Nephron (organoid): ENCODE results near the gene ZNF467.

Experiments
- H3K27ac Mint-ChIP-seq, 3 experiments: 2 replicates each; pipeline ENCODE4 v1.8.0; 2020; ENCODE audit warnings: mixed read lengths in 3 of 3, mild to moderate bottlenecking in 2 of 3, moderate library complexity in 1 of 3
- H3K27me3 Mint-ChIP-seq: 2 replicates; pipeline ENCODE4 v1.8.0; 2021; ENCODE audit warnings: low read depth, mild to moderate bottlenecking, moderate library complexity, mixed read lengths
- H3K36me3 Mint-ChIP-seq: 2 replicates; pipeline ENCODE4 v1.8.0; 2020; ENCODE audit warnings: low read depth, mixed read lengths
- H3K4me1 Mint-ChIP-seq: 2 replicates; pipeline ENCODE4 v1.8.0; 2020; ENCODE audit warnings: mixed read lengths
- H3K4me3 Mint-ChIP-seq, 3 experiments: 2 replicates each; pipeline ENCODE4 v1.8.0; 2020; ENCODE audit warnings: mild to moderate bottlenecking in 3 of 3, mixed read lengths in 3 of 3, moderate library complexity in 2 of 3
- H3K9me3 Mint-ChIP-seq: 2 replicates; pipeline ENCODE4 v1.8.0; 2020; ENCODE audit warnings: mixed read lengths
- CTCF ChIP-seq, 3 experiments: fragments of 200-600 bp; sonication (generic); IDR thresholded peaks; one replicate each; pipeline ENCODE4 v1.5.0; 2021; ENCODE audit warnings: antibody characterized with exemption in 3 of 3; ENCODE audit not compliant: unreplicated experiment in 3 of 3

Gene ZNF467

DNA sequence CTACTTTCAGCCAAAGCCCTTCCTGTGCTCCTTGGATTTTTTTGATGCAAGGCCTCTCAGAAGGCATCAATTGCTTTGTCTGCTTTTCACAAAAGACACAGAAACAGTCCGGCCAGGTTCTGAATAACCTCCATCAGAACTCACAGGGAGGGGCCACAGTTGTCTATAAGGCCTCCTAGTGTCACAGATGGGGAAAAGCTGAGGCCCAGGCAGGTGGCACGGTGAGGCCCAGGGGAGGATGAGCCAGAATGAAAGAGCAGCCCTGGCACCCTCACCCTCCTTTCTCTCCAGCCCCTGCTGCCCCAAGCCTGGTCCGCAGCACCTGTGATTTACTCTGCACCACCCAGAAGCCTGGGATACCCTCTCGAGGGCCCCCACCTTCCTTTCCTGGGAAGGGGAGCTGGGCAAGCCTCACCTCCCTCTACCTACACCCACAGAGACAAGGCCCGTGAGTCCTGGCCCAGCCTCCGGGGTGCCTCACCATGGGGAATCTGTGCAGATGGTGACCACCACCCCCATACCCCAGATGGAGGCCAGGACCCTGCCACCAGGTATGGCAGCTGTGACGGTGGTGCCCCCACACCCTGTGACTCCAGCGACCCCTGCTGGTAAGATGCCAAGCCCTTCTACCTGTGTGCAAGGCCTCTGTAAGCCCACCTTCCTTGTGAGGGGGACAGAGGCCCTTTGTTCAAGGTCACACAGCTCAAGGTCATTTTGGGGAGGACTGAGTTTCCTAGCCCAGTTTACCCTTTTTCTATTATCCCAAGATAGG, 26.2 kb upstream of the ZNF467 start:
- Mint-ChIP-seq H3K4me1 (no peaks in the 10 kb centered on the region), H3K9me3 (no peaks in the 10 kb centered on the region), H3K27me3 (peaks cover 9% of the 10 kb centered on the region), H3K4me3 (no peak overlapping the region), H3K36me3 (no peaks in the 10 kb centered on the region), H3K27ac (no peak overlapping the region)
- TF ChIP-seq CTCF (IDR thresholded peaks at IDR 0.05; ENCODE audit: unreplicated experiment in 3 of 3), result peak; percentile 28 to 38 (median 37)

- peaks cover 24% of the 10 kb centered on the region for H3K27me3 Mint-ChIP-seq
- no peak for TF ChIP-seq CTCF (IDR thresholded peaks at IDR 0.05; ENCODE audit: unreplicated experiment in 3 of 3)
Observed at GRCh38 chr7:149797771-149798170, 24.4 kb upstream of the ZNF467 start.

DNA sequence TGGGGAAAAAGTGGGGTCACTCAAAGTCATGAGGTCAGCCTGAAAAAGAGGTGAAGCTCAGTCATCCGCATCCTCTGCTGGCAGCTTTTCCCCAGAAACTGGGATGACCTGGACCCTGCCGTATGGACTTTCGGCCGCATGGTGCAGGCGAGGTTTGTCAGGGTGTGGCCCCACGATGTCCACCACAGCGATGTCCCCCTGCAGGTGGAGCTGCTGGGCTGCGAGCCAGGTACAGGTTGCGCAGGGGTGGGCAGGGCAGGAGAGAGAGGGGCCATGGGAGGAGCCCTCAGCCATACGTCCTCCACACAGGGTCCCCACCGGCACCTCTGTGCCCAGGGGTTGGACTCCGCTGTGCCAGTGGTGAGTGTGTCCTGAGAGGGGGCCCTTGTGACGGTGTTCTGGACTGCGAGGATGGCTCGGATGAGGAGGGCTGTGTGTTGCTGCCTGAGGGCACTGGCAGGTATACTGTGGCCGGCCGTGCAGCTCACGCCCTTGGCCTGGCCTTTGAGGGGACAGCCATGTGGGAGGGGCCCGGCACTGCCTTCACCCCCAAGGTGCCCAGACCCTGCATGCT, 23.0 kb upstream of the ZNF467 start:
- Mint-ChIP-seq H3K9me3 (no peaks in the 10 kb centered on the region), H3K4me3 (no peak overlapping the region), H3K36me3 (no peaks in the 10 kb centered on the region), H3K27ac (no peak overlapping the region), H3K4me1 (no peaks in the 10 kb centered on the region), H3K27me3 (peaks cover 25% of the 10 kb centered on the region)
- TF ChIP-seq CTCF (IDR thresholded peaks at IDR 0.05; ENCODE audit: unreplicated experiment in 3 of 3), result no peak

More at GRCh38 chr7:149797771-149798170, 24.4 kb upstream of the ZNF467 start:
- Mint-ChIP-seq H3K9me3 (no peaks in the 10 kb centered on the region), H3K4me3 (no peak overlapping the region), H3K36me3 (no peaks in the 10 kb centered on the region), H3K4me1 (no peaks in the 10 kb centered on the region), H3K27ac (no peak overlapping the region)

DNA sequence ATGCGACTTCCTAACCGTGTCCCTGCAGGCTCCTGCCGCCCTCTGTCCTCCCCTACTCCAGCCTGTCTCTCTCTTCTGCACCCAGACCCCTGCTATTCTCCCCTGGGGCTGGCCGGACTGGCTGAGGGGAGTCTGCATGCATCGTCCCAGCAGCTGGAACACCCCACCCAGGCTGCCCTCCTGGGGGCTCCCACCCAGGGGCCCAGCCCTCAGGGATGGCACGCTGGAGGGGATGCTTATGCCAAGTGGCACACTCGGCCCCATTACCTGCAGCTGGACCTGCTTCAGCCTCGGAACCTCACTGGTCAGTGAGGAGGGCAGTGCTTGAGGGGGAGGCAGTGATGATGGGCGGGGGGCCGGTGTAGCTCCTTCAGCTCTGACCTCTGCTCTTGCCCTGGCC, 21.7 kb upstream of the ZNF467 start:
- Mint-ChIP-seq H3K4me3 (no peak overlapping the region), H3K27ac (no peak overlapping the region), H3K27me3 (peaks cover 28% of the 10 kb centered on the region), H3K36me3 (no peaks in the 10 kb centered on the region), H3K4me1 (no peaks in the 10 kb centered on the region), H3K9me3 (no peaks in the 10 kb centered on the region)
- no peak for TF ChIP-seq CTCF (IDR thresholded peaks at IDR 0.05; ENCODE audit: unreplicated experiment in 3 of 3)

GRCh38 chr7:149794661-149795060, 21.3 kb upstream of the ZNF467 start:
- H3K4me1 Mint-ChIP-seq, result no peaks in the 10 kb centered on the region
- no peak for TF ChIP-seq CTCF (IDR thresholded peaks at IDR 0.05; ENCODE audit: unreplicated experiment in 3 of 3)
- H3K27ac Mint-ChIP-seq, result no peak overlapping the region
- no peaks in the 10 kb centered on the region for H3K36me3 Mint-ChIP-seq
- peaks cover 31% of the 10 kb centered on the region for H3K27me3 Mint-ChIP-seq
- no peaks in the 10 kb centered on the region for H3K9me3 Mint-ChIP-seq
- H3K4me3 Mint-ChIP-seq, result no peak overlapping the region

DNA sequence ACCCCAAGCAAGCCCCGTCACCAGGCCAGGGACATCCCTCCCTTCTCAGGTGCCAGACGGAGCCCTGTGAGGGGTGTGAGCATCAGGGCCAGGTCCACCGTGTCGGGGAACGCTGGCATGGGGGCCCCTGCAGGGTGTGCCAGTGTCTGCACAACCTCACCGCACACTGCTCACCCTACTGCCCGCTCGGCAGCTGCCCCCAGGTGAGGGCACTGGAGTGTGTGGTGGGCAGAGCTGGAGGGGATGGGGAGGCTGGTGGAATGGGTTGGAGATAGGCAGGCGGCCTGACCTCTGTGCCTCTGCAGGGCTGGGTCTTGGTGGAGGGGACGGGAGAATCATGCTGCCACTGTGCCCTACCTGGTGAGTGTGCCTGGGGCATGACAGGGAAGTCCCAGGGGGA, 19.9 kb upstream of the ZNF467 start:
- no peak overlapping the region for H3K27ac Mint-ChIP-seq
- peaks cover 42% of the 10 kb centered on the region for H3K27me3 Mint-ChIP-seq
- no peaks in the 10 kb centered on the region for H3K36me3 Mint-ChIP-seq
- no peaks in the 10 kb centered on the region for H3K4me1 Mint-ChIP-seq
- H3K9me3 Mint-ChIP-seq, result no peaks in the 10 kb centered on the region
- no peak overlapping the region for H3K4me3 Mint-ChIP-seq
- no peak for TF ChIP-seq CTCF (IDR thresholded peaks at IDR 0.05; ENCODE audit: unreplicated experiment in 3 of 3)
